Osteocyte (in vitro differentiated cells): ENCODE measurements around the gene FNIP2. TPM values are rescaled to one million over a fixed set of nuclear protein-coding genes. Genes with fewer than 3 reads are reported as not detected.
"Not testable (repeated sequence)": the region's sequence is repeated elsewhere in the genome, so short reads cannot be mapped to it uniquely, and the experiment has no call there.

Source experiments
- DNase-seq: peaks from one replicate; pipeline ENCODE4 v3.0.0; 2021; ENCODE audit warnings: mixed read lengths; ENCODE audit not compliant: unreplicated experiment; ENCODE audit errors: extremely low spot score
- H3K27ac Mint-ChIP-seq: one replicate; pipeline ENCODE4 v1.8.0; 2021; ENCODE audit warnings: mild to moderate bottlenecking, mixed read lengths; ENCODE audit not compliant: unreplicated experiment
- H3K27me3 Mint-ChIP-seq: one replicate; pipeline ENCODE4 v1.8.0; 2021; ENCODE audit warnings: mixed read lengths; ENCODE audit not compliant: unreplicated experiment
- H3K36me3 Mint-ChIP-seq: one replicate; pipeline ENCODE4 v1.8.0; 2021; ENCODE audit warnings: mixed read lengths; ENCODE audit not compliant: unreplicated experiment
- H3K4me1 Mint-ChIP-seq: one replicate; pipeline ENCODE4 v1.8.0; 2021; ENCODE audit warnings: mixed read lengths; ENCODE audit not compliant: unreplicated experiment
- H3K4me3 Mint-ChIP-seq: one replicate; pipeline ENCODE4 v1.8.0; 2021; ENCODE audit warnings: mild to moderate bottlenecking, moderate library complexity, mixed read lengths; ENCODE audit not compliant: unreplicated experiment
- H3K9me3 Mint-ChIP-seq: one replicate; pipeline ENCODE4 v1.8.0; 2021; ENCODE audit warnings: mixed read lengths; ENCODE audit not compliant: unreplicated experiment
- CTCF ChIP-seq: fragments of 200-600 bp; sonication (generic); IDR thresholded peaks from 2 replicates; pipeline ENCODE4 v1.5.0; 2021; ENCODE audit warnings: antibody characterized with exemption, mild to moderate bottlenecking, moderate library complexity
- total RNA-seq: library from RNA; stranded (reverse); gene quantifications from 2 replicates; pipeline ENCODE4 v1.2.1, GENCODE V29; 2021

The FNIP2 gene
- total RNA-seq, 1 donor from 2014 or later: 14.4 TPM

DNA sequence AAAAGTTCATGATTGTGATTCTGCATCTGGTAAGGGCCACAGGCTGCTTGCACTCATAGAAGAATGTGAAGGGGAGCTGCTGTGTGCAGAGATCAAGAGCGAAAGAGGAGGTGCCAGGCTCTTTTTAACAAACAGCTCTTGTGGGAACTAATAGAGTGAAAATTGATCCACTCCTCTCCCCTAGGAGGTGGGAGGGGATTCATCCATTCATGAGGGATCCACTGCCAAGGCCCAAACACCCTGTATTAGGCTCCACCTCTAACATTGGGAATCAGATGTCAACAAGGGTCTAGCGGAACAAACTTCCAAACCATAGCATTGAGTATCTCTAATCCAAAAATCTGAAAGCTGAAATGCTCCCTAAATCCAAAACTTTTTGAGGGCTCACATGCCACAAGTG, 29.2 kb upstream of the FNIP2 start:
- H3K9me3 Mint-ChIP-seq: no peaks in the 10 kb centered on the region
- no peak for DNase-seq
- TF ChIP-seq CTCF: no peak
- peaks cover 5% of the 10 kb centered on the region for H3K27me3 Mint-ChIP-seq
- no peak overlapping the region for H3K4me3 Mint-ChIP-seq
- H3K4me1 Mint-ChIP-seq: no peaks in the 10 kb centered on the region
- H3K27ac Mint-ChIP-seq: no peak overlapping the region
- no peaks in the 10 kb centered on the region for H3K36me3 Mint-ChIP-seq

DNA sequence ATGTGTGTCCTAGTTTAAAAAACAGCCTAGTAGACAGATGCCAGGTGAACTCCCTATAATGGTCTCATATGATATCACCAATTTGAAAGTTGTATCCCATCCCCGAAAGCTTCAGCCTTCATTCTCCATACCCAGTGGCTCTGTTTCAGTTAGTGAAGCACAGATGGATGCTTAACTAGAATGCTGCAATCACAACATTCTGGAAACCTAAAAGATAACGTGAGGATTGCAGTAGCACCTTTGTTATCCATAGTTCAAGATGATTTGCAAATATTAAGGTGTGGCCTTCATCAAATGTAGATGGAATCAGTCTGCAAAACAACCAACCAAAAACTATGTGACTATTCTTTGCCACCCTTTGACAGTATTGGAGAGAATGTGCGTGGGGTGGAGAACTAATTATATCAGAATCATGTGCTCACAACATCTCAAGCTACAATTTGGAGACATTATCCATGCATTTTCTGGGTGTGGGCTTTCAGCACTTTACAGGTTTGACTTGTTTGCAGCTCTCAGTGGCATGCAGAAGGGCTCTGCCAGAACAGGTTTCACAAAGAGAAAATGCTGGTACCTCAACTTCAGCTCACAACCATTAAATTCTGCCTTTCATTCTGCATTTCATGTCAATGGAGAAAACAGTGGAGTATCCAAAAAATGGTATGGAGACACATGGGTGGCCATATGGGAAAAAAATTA, 27.4 kb upstream of the FNIP2 start:
- no peaks in the 10 kb centered on the region for H3K36me3 Mint-ChIP-seq
- H3K27ac Mint-ChIP-seq: no peak overlapping the region
- peaks cover 5% of the 10 kb centered on the region for H3K27me3 Mint-ChIP-seq
- DNase-seq: no peak
- no peaks in the 10 kb centered on the region for H3K9me3 Mint-ChIP-seq
- no peaks in the 10 kb centered on the region for H3K4me1 Mint-ChIP-seq
- no peak overlapping the region for H3K4me3 Mint-ChIP-seq
- no peak for TF ChIP-seq CTCF

DNA sequence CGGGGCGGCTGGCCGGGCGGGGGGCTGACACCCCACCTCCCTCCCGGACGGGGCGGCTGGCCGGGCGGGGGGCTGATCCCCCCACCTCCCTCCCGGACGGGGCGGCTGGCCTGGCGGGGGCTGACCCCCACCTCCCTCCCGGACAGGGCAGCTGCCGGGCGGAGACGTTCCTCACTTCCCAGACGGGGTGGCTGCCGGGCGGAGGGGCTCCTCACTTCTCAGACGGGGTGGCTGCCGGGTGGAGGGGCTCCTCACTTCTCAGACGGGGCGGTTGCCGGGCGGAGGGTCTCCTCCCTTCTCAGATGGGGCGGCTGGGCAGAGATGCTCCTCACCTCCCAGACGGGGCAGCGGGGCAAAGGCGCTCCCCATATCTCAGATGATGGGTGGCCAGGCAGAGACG, 22.3 kb upstream of the FNIP2 start:
- not testable (repeated sequence) for DNase-seq, H3K9me3 Mint-ChIP-seq, H3K4me1 Mint-ChIP-seq, H3K36me3 Mint-ChIP-seq, H3K27me3 Mint-ChIP-seq, H3K27ac Mint-ChIP-seq, H3K4me3 Mint-ChIP-seq

- peak overlapping the region; percentile 6 for H3K27ac Mint-ChIP-seq
- H3K4me1 Mint-ChIP-seq: no peaks in the 10 kb centered on the region
Observed at GRCh38 chr4:158750379-158750778, 18.4 kb upstream of the FNIP2 start.

GRCh38 chr4:158754385-158755180, 14.2 kb upstream of the FNIP2 start:
- no peak overlapping the region for H3K4me3 Mint-ChIP-seq
- no peak for DNase-seq
- no peak for TF ChIP-seq CTCF
- H3K27me3 Mint-ChIP-seq: peaks cover 3% of the 10 kb centered on the region
- H3K9me3 Mint-ChIP-seq: peaks cover 10% of the 10 kb centered on the region
- H3K27ac Mint-ChIP-seq: no peak overlapping the region
- no peaks in the 10 kb centered on the region for H3K4me1 Mint-ChIP-seq
- H3K36me3 Mint-ChIP-seq: no peaks in the 10 kb centered on the region

More at GRCh38 chr4:158750379-158750778, 18.4 kb upstream of the FNIP2 start:
- Mint-ChIP-seq H3K9me3 (no peaks in the 10 kb centered on the region), H3K36me3 (no peaks in the 10 kb centered on the region), H3K27me3 (no peaks in the 10 kb centered on the region), H3K4me3 (no peak overlapping the region)
- TF ChIP-seq CTCF: no peak
- no peak for DNase-seq

GRCh38 chr4:158755819-158756218, 13.0 kb upstream of the FNIP2 start:
- H3K27me3 Mint-ChIP-seq, H3K4me1 Mint-ChIP-seq, H3K36me3 Mint-ChIP-seq, DNase-seq, H3K4me3 Mint-ChIP-seq, H3K27ac Mint-ChIP-seq: not testable (repeated sequence)
- H3K9me3 Mint-ChIP-seq: peaks cover 10% of the 10 kb centered on the region
